Measurements from ENCODE around the gene ZNF684. TPM values are rescaled to one million over a fixed set of nuclear protein-coding genes. Genes with fewer than 3 reads are reported as not detected.

ZNF684 gene
- total and polyA plus RNA-seq, 2 experiments from 2014 or later, result 7.6 to 8.9 TPM

- TF ChIP-seq EZH2phosphoT487 (IDR thresholded peaks at IDR 0.05; ENCODE audit: unreplicated experiment), result no peak
- TF ChIP-seq ZNF114 (CRISPR knock-in tag; IDR thresholded peaks at IDR 0.05), result no peak
- no peak for TF ChIP-seq REST (IDR thresholded peaks at IDR 0.05; ENCODE audit: unreplicated experiment)
- no peak for TF ChIP-seq STAT1 (IDR thresholded peaks at IDR 0.05; ENCODE audit: unreplicated experiment)
These were observed 3.2 kb downstream of the ZNF684 start (continued) for GRCh38 chr1:40534589-40534988.

GRCh38 chr1:40535732-40536131, 4.3 kb downstream of the ZNF684 start:
- H3K27ac Mint-ChIP-seq, result no peak overlapping the region
- no peaks in the 10 kb centered on the region; the same call in 2 of the 3 replicates for H3K9me3 Mint-ChIP-seq
- Histone ChIP-seq H4K20me1 (replicated peaks; ENCODE audit: insufficient read depth) (no peaks in the 10 kb centered on the region), H3K79me2 (replicated peaks; ENCODE audit: insufficient read depth) (no peaks in the 10 kb centered on the region; the same call in 1 of the 2 replicates), H3K4me1 (ENCODE audit: insufficient read depth) (peaks cover 6% of the 10 kb centered on the region; the same call in 1 of the 2 replicates), H3K9me2 (ENCODE audit: insufficient read depth) (no peaks in the 10 kb centered on the region), H3K36me3 (ENCODE audit: insufficient read depth) (0 out of 2 replicates have a peak, but pooled peaks cover 3% of the 10 kb centered on the region), H3K4me2 (no peak overlapping the region), H3K4me3 (no peak overlapping the region), H3K27ac (ENCODE audit: low read depth) (no peak overlapping the region), H3K27me3 (ENCODE audit: insufficient read depth) (no peaks in the 10 kb centered on the region), H2AFZ (no peak overlapping the region), H3F3A (replicated peaks; ENCODE audit: low read depth) (no peaks in the 10 kb centered on the region)
- peaks cover 14% of the 10 kb centered on the region; the same call in 2 of the 3 replicates for H3K36me3 Mint-ChIP-seq (ENCODE audit: low read depth)
- no peak overlapping the region for H3K4me3 Mint-ChIP-seq
- no peak for DNase-seq (ENCODE audit: low spot score)
- peaks cover 5% of the 10 kb centered on the region for H3K27me3 Mint-ChIP-seq (ENCODE audit: insufficient read depth, low read depth, poor library complexity)
- peaks cover 9% of the 10 kb centered on the region; the same call in 2 of the 3 replicates for H3K4me1 Mint-ChIP-seq
- no peak for ATAC-seq
- TF ChIP-seq ZNF462 (CRISPR knock-in tag; IDR thresholded peaks at IDR 0.05) (no peak), POLR2AphosphoS5 (IDR thresholded peaks at IDR 0.05; ENCODE audit: low read depth) (no peak), CREB1 (CRISPR knock-in tag; IDR thresholded peaks at IDR 0.05; ENCODE audit: low read depth) (no peak), ETS1 (IDR thresholded peaks at IDR 0.05) (no peak), JUNB (IDR thresholded peaks at IDR 0.05; ENCODE audit: unreplicated experiment) (no peak), CTCF (conservative IDR thresholded peaks at IDR 0.05; ENCODE audit: low read depth in 2 of 2) (no peak), ZNF331 (CRISPR knock-in tag; IDR thresholded peaks at IDR 0.05; ENCODE audit: low read depth) (no peak), EZH2 (IDR thresholded peaks at IDR 0.05; ENCODE audit: low read depth, unreplicated experiment) (no peak), STAT1 (IDR thresholded peaks at IDR 0.05; ENCODE audit: unreplicated experiment) (no peak), ZNF114 (CRISPR knock-in tag; IDR thresholded peaks at IDR 0.05) (no peak), NANOG (IDR thresholded peaks at IDR 0.05; ENCODE audit: borderline replicate concordance) (no peak)
